Fibroblast of lung (primary cell): Measurements from ENCODE around the gene LONP2. TPM values are rescaled to one million over a fixed set of nuclear protein-coding genes. Genes with fewer than 3 reads are reported as not detected.

Experiments used
- DNase-seq, 2 donors: peaks; one replicate each; pipeline versions ENCODE4 v3.0.0 to v3.0.0-alpha.2; 2010; ENCODE audit warnings: low read depth in 2 of 2
- H2AFZ ChIP-seq: 2 replicates; pipeline ENCODE4 v1.5.1; 2012; ENCODE audit warnings: low read length, control low read depth, inconsistent platforms
- H3K27ac ChIP-seq: 2 replicates; pipeline ENCODE4 v1.5.1; 2011; ENCODE audit warnings: low read length, control low read depth; ENCODE audit not compliant: insufficient read depth
- H3K27me3 ChIP-seq: 2 replicates; pipeline ENCODE4 v1.5.1; 2011; ENCODE audit warnings: mild to moderate bottlenecking, low read length; ENCODE audit not compliant: control insufficient read depth, insufficient read depth
- H3K36me3 ChIP-seq: 2 replicates; pipeline ENCODE4 v1.5.1; 2011; ENCODE audit warnings: low read length; ENCODE audit not compliant: control insufficient read depth, insufficient read depth
- H3K4me1 ChIP-seq: 2 replicates; pipeline ENCODE4 v1.5.1; 2011; ENCODE audit warnings: low read length; ENCODE audit not compliant: control insufficient read depth, insufficient read depth; ENCODE audit errors: extremely low read depth
- H3K4me2 ChIP-seq: 2 replicates; pipeline ENCODE4 v1.5.1; 2011; ENCODE audit warnings: low read length, control low read depth; ENCODE audit not compliant: insufficient read depth; ENCODE audit errors: extremely low read depth
- H3K4me3 ChIP-seq, 4 experiments: fragments of 200-600 bp in 1 of 4; sonication (generic) in 1 of 4; replicated peaks in 1 of 4; 2 replicates each; pipeline ENCODE4 v1.5.1; 2011 to 2016; ENCODE audit warnings: low read length in 4 of 4, low read depth in 3 of 4, mild to moderate bottlenecking in 3 of 4, control low read depth in 2 of 4, inconsistent platforms in 1 of 4, mixed read lengths in 1 of 4; ENCODE audit not compliant: insufficient read depth in 1 of 4; ENCODE audit errors: control extremely low read depth in 1 of 4
- H3K79me2 ChIP-seq: 2 replicates; pipeline ENCODE4 v1.5.1; 2012; ENCODE audit warnings: mild to moderate bottlenecking, low read length, inconsistent platforms; ENCODE audit not compliant: control insufficient read depth, insufficient read depth
- H3K9ac ChIP-seq: 2 replicates; pipeline ENCODE4 v1.5.1; 2011; ENCODE audit warnings: mild to moderate bottlenecking, low read length, control low read depth; ENCODE audit not compliant: insufficient read depth
- H3K9me3 ChIP-seq: 2 replicates; pipeline ENCODE4 v1.5.1; 2012; ENCODE audit warnings: low read depth, low read length; ENCODE audit not compliant: control insufficient read depth, insufficient read depth
- H4K20me1 ChIP-seq: 2 replicates; pipeline ENCODE4 v1.5.1; 2011; ENCODE audit warnings: low read length; ENCODE audit not compliant: control insufficient read depth, insufficient read depth; ENCODE audit errors: extremely low read depth
- EZH2 ChIP-seq: IDR thresholded peaks from 2 replicates; pipeline ENCODE4 v1.5.1; 2012; ENCODE audit warnings: low read length, control low read depth, mild to moderate bottlenecking; ENCODE audit errors: missing control alignments
- polyA plus RNA-seq, 2 donors: library from polyadenylated mRNA; depleted of rRNA in 1 of 2; stranded (reverse) in 1 of 2; unstranded in 1 of 2; fragments of >200 nt; gene quantifications; 2 replicates each; pipeline ENCODE4 v1.2.1, GENCODE V29; 2011 to 2012; ENCODE audit warnings: missing spikeins in 1 of 2
- total RNA-seq: library from RNA; depleted of rRNA; stranded (reverse); fragments of >200 nt; gene quantifications from 2 replicates; pipeline ENCODE4 v1.2.1, GENCODE V29; 2014
- TF ChIP-seq, protein P1 (sequence below), 2 donors: IDR thresholded peaks in 1 of 2; conservative IDR thresholded peaks in 1 of 2; 1 replicate in 1 of 2; 2 replicates in 1 of 2; pipeline ENCODE4 v1.5.1; 2011 to 2012; ENCODE audit warnings: low read length in 2 of 2, control low read depth in 1 of 2, inconsistent platforms in 1 of 2, low read depth in 1 of 2, mild to moderate bottlenecking in 1 of 2

LONP2 gene
- total and polyA plus RNA-seq, 2 donors (not counting 1 experiment from before 2014, with no cell fraction given), result 44.0 to 60.8 TPM

DNA sequence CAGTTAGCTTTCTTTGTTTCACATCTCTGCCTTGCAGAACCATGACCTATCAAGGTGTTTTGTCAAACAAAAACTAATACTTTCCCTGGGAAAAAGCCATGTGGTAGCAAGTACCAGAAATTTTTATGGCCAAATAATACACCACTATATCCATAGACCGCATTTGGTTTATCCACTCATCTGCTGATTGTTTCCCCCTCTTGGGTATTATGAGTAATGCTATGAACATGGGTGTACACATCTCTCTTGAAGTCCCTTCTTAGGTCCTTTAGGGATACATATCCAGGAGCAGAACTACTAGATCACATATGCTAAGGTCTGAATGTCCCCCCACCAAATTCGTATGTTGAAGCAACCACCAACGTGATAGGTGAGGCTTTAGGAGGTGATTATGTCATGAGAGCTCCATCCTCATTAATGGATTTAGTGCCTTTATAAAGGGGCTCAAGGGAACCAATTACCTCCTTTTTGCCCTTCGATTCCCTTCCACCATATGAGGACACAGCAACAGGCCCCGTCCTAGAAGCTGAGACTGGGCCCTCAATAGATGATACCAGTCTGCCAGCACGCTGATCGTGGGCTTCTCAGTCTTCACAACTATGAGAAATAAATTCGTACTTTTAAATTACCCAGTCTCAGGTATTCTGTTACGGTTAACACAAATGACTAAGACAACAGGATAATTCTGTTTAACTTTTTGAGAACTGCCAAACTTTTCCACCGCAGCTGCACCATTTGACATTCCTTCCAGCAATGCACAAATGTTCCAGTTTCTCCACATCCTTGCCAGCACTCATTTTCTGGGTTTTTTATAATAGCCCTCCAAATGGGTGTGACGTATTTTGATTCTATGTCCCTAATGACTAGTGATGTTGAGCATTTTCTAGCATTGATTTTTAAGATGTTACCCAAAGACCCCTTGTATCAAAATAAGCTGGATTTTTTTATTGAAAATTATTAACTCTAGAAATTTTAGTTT lies 111.1 kb downstream of the LONP2 start:
- DNase-seq, result no peak

DNA sequence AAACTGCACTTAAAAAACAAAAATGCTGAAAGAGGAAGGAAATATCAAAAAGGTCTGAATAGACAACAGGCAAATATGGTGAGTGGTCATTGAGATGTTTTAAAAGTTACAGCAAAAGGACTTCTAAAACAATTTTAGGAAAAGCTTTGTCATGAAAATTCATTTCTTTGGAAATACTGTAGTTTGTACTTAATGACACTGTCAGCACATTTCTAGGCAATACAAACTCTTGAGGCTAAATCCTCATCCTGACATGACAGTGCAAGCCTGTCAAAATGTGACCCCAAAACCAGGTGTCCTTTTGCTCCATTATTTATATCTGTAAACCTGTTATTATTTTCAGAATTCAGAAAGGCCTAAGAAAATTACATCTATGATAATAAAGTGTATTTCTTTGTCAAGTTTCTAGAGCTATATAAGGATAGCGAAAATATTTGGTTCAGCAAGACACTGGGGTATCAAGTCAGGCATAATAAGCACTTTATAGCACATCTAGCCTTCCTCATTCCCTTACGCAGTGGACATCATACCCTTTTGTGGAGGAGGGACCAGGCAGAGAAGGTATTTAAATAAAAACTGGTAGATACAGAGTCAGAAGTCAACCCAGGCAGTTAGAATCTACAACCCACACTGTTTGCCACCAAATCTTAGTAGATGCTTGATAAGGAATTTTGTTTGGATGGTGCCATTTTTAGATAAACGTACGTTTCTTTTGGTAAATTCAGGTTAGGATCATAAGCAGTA lies 112.7 kb downstream of the LONP2 start:
- DNase-seq, result no peak
- Histone ChIP-seq H3K27me3 (no peaks in the 10 kb centered on the region), H3K9ac (no peak overlapping the region), H3K27ac (no peak overlapping the region), H4K20me1 (no peaks in the 10 kb centered on the region), H3K4me1 (no peaks in the 10 kb centered on the region), H3K79me2 (peaks cover 32% of the 10 kb centered on the region), H3K9me3 (no peaks in the 10 kb centered on the region), H2AFZ (no peak overlapping the region), H3K4me2 (no peak overlapping the region), H3K36me3 (peaks cover 6% of the 10 kb centered on the region), H3K4me3 (no peak overlapping the region)
- TF ChIP-seq, protein P1, sequence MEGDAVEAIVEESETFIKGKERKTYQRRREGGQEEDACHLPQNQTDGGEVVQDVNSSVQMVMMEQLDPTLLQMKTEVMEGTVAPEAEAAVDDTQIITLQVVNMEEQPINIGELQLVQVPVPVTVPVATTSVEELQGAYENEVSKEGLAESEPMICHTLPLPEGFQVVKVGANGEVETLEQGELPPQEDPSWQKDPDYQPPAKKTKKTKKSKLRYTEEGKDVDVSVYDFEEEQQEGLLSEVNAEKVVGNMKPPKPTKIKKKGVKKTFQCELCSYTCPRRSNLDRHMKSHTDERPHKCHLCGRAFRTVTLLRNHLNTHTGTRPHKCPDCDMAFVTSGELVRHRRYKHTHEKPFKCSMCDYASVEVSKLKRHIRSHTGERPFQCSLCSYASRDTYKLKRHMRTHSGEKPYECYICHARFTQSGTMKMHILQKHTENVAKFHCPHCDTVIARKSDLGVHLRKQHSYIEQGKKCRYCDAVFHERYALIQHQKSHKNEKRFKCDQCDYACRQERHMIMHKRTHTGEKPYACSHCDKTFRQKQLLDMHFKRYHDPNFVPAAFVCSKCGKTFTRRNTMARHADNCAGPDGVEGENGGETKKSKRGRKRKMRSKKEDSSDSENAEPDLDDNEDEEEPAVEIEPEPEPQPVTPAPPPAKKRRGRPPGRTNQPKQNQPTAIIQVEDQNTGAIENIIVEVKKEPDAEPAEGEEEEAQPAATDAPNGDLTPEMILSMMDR (conservative IDR thresholded peaks at IDR 0.05 in 1 of 2, IDR thresholded peaks at IDR 0.05 in 1 of 2; ENCODE audit: low read depth in 1 of 2, low read length in 2 of 2), result no peak
- no peak for TF ChIP-seq EZH2

More for the DNA sequence above, 111.1 kb downstream of the LONP2 start:
- TF ChIP-seq, protein P1 (conservative IDR thresholded peaks at IDR 0.05 in 1 of 2, IDR thresholded peaks at IDR 0.05 in 1 of 2; ENCODE audit: low read depth in 1 of 2, low read length in 2 of 2), result no peak
- no peak for TF ChIP-seq EZH2
- H3K36me3 ChIP-seq, result peaks cover 10% of the 10 kb centered on the region
- H3K4me2 ChIP-seq, result no peak overlapping the region
- H4K20me1 ChIP-seq, result no peaks in the 10 kb centered on the region
- H3K27ac ChIP-seq, result no peak overlapping the region
- no peak overlapping the region for H3K4me3 ChIP-seq
- H3K4me1 ChIP-seq, result no peaks in the 10 kb centered on the region
- H2AFZ ChIP-seq, result no peak overlapping the region
- peaks cover 20% of the 10 kb centered on the region for H3K79me2 ChIP-seq
- no peaks in the 10 kb centered on the region for H3K27me3 ChIP-seq
- H3K9ac ChIP-seq, result no peak overlapping the region
- no peaks in the 10 kb centered on the region for H3K9me3 ChIP-seq

DNA sequence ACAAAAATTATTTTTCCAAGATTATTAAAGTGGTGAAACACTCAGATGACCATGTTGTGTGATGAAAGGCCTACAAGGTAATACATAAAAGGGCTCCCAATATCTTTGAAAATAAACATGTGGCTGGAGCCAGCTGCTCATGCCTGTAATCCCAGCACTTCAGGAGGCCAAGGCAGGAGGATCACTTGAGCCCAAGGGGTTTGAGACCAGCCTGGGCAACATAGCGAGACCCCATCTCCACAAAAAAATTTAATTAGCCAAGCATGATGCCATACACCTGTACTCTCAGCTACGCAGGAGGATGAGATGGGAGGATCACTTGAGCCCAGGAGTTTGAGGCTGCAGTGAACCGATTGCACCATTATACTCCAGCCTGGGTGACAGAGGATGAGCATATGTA lies 114.3 kb downstream of the LONP2 start:
- no peak overlapping the region for H2AFZ ChIP-seq
- no peaks in the 10 kb centered on the region for H3K27me3 ChIP-seq
- H3K27ac ChIP-seq, result no peak overlapping the region
- H3K4me1 ChIP-seq, result no peaks in the 10 kb centered on the region
- no peaks in the 10 kb centered on the region for H4K20me1 ChIP-seq
- peaks cover 48% of the 10 kb centered on the region for H3K79me2 ChIP-seq
- peaks cover 8% of the 10 kb centered on the region for H3K36me3 ChIP-seq
- DNase-seq, result no peak
- H3K9ac ChIP-seq, result no peak overlapping the region
- no peaks in the 10 kb centered on the region for H3K9me3 ChIP-seq
- H3K4me2 ChIP-seq, result no peak overlapping the region
- TF ChIP-seq, protein P1 (conservative IDR thresholded peaks at IDR 0.05 in 1 of 2, IDR thresholded peaks at IDR 0.05 in 1 of 2; ENCODE audit: low read depth in 1 of 2, low read length in 2 of 2), result no peak
- TF ChIP-seq EZH2, result no peak
- no peak overlapping the region for H3K4me3 ChIP-seq
